SU-DHL-6 (cell line): ENCODE results near the gene GPRC5B.

Source experiments
- CTCF ChIP-seq: fragments of 200-600 bp; sonication (generic); IDR thresholded peaks from one replicate; pipeline ENCODE4 v1.5.1; 2017; ENCODE audit warnings: antibody characterized with exemption, mild to moderate bottlenecking, low read length, moderate library complexity; ENCODE audit not compliant: insufficient read depth, poor library complexity, severe bottlenecking
- EZH2phosphoT487 ChIP-seq: fragments of 200-600 bp; sonication (generic), shearing (Covaris generic); conservative IDR thresholded peaks from 2 replicates; pipeline ENCODE4 v1.6.1; 2018; ENCODE audit warnings: mild to moderate bottlenecking, antibody characterized with exemption, low read length, moderate library complexity, mixed read lengths

GRCh38 chr16:19881028-19881427 lies 3.6 kb downstream of the GPRC5B start:
- TF ChIP-seq CTCF (no peak), EZH2phosphoT487 (no peak)
